GM19035 (cell line): ENCODE measurements around the gene GBA2.

Experiments used
- ATAC-seq: cut with Tn5 transposase; IDR thresholded peaks from one replicate; pipeline ENCODE4 v1.9.1; 2021; ENCODE audit not compliant: unreplicated experiment

GBA2 gene

DNA sequence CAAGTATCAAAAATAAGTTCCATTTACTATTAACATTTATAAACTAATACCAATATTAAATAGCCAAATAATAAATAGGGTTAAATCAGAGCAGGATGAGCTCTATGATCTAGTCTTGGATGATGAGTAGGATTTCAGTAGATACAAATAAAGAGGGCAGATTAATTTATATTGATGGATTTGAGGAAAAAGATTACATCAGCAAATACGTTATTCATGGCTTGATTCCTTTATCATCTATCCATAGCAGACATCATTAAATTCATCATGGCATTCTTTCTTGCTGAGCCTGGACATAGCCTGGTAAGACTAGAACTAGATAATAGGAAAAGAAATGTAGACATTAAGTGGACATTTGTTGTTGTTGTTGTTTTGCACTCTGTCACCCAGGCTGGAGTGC lies 18.4 kb upstream of the GBA2 start:
- ATAC-seq, result no peak

DNA sequence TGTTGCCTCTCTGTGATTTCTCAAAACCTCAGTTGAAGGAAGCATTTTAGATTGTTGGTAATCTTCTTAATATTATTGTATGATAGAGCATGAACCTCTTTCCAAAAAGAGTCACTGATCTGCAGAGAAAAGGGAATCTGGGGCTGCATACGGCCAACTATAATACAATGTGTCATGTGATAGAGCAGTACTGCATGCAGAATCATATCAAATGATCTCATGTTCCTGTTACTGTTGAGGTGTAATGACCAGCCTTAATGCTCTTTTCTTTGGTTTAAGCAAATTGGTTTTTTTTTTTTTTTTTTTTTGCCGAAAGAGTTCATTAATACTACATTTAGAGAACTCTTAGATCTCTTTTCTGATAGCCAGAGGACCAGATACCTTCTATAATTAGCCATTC lies 18.0 kb upstream of the GBA2 start:
- ATAC-seq, result no peak

GRCh38 chr9:35763803-35764202 lies 14.8 kb upstream of the GBA2 start:
- no peak for ATAC-seq

DNA sequence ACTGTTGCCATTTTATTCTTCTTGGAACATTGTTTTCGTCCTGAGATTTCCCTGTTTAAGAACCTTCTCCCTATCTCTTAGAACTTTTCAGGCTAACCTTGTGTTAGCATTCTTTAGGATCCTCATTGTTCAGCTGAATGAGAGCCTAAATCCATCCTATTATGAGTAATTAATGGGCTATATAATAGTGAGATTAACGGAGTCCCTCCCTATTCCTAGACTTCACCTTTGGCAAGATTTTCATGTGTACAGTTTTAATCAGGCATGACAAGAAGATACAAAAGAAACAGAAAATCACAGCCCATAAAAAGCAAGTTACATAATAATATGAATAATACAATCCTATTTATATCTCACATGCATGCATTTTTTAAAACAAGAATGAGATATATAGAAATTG lies 14.2 kb upstream of the GBA2 start:
- ATAC-seq, result no peak

DNA sequence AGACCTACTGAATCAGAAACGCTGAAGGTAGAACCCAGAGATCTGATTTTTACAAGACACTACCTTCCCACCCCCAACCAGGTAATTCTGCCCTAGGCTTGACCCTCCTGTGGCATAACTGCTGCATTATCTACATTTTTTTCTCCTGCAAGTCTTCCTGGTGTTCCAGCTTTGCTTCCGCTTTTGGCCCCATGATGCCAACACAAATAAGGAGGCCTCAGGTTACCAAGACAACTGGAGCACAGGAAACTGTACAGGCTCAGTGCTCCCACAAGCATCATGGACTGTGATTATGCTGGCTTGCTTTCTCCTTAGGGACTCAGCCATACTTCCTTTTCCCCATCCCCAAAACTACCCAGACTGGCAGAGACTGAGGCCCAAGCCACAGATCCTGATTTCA lies 11.6 kb upstream of the GBA2 start:
- no peak for ATAC-seq

GRCh38 chr9:35759795-35760194 lies 10.8 kb upstream of the GBA2 start:
- ATAC-seq, result no peak

DNA sequence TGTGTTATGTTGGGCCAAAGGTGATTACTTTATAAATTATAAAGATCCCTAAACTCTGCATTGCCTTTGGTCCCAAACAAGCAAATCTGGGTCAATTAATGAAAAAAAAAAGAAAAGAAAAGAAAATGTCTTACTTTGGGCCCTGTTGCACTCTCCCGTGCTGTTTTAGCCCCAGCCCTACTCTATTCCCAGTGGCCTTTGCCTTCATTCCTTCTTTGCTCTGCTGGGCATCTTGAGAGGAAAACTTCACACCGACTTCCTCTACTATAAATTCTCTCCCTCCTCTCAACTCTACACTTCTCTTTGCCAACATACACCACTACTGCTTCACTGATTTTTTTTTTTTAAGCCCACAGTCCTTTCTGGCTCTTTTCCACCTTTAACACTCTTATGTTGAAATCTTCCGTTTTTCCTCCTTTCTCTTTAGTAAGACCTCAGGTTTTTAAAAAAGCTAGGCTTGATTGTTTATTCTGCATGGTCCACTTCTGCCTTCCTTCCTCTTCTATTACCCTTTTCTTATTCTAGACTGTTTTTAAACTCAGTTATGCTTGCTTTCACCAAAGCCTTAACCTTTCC lies 9.5 kb upstream of the GBA2 start:
- ATAC-seq, result no peak

DNA sequence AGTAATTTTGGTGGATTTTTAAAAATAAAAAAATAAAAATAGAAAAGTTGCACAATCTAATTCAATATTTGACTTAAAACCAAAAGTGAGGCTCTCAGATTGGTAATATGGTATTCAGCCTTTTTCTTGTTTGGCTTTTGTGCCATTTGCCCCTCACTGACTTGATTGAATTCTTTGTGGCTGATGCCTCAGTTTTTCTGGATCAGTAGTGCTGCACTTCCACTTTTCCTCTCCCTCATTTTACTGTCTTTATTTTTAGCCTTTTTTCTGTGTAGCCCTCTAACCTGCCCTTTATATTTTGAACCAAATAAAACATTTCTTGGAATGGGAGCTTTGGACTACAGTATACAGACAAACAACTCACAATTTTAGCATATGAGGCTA lies 8.9 kb upstream of the GBA2 start:
- no peak for ATAC-seq

- ATAC-seq, result peak; percentile 42
Observed at GRCh38 chr9:35757226-35757891, 8.3 kb upstream of the GBA2 start.

DNA sequence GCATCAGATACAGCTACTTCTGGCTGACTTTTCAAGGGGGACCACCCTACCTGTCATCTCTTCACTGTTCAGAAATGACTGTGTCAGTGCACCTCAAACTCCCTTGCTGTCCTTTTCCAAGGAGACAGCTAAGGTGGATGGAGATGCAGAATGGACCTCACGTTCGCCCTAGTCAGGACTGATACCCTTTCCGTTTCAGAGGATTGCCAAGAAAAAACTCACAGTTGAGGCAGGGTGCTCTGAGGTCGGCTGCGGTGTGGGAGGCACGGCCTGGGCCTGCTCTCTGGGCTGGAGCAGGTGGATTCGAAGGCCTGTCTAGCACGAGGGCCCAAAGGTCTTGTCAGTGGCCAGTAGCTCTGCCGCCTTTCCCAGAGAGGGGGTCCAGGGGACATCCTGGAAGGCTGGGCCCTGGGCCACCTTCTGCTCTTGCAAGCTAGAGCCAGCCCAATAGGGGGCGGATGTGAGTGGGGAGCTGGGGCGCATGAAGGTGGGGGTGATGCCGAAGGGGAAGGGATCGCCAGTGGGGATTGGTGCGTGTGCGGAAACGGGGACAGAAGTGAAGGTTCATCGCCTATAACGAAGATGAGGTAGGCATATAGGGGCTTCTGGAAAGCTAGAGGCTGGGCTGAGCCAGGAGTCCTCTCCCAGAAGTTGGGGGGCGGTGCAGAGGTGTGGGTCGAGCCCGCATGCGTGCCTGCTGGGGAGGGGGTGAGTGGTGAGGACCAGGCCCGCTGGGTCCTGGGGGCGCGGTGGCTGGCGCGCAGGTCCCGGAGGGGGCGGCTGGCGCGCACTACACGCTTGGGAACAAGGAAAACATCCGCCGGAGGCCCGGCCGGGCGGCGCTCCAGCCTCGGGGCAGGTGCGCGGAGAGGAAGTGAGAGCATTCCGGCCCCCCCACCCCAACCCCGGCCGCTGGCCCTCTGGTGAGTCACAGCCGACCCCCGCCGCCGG lies 7.5 kb upstream of the GBA2 start:
- ATAC-seq, result peak; percentile 63

- ATAC-seq, result no peak
Observed at GRCh38 chr9:35755071-35755470, 6.0 kb upstream of the GBA2 start.

DNA sequence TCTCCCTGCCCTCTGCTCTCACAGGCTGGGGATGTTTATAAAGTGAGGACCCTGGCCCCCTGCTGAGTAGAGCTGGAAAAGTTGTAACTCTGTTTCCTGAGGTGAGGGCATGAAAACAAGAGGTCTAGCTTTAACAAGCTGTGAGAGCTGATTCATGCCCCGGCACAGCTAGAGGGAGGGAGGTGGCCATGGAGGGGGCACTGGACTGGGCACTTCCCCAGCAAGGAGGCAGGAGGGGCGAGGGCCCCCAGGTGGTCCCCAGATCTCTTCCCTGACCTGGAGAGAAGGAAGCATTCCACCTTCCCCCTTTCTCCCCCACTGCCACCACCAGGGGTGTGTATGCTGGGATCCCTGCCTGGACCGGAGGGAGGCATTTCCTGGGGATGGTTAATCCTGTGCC lies 5.2 kb upstream of the GBA2 start, which contains the start of gene MSMP:
Gene MSMP, minus strand, starts transcription at position 13 of the 400 bp plus-strand sequence. CDS start 147 bp downstream, outside the sequence.
- no peak for ATAC-seq

DNA sequence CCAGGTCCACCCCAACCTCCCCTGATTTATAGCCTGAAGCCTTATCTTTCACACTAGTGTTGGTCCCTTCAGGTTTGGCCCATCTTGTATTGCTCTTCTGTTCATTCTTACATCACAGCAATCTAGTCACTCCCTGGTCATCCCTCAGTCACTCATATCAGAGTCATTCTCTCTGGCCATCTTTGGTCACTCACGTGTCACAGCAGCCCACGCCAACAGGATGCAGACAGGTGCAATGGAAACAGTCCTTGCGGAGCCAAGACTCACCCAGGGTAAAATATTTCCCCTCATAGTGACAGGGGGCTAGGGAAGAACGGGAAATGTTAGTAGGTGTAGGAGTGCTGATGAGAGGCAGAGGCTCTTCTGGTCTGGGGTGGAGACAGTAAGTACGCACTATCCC lies 4.4 kb upstream of the GBA2 start:
- no peak for ATAC-seq

DNA sequence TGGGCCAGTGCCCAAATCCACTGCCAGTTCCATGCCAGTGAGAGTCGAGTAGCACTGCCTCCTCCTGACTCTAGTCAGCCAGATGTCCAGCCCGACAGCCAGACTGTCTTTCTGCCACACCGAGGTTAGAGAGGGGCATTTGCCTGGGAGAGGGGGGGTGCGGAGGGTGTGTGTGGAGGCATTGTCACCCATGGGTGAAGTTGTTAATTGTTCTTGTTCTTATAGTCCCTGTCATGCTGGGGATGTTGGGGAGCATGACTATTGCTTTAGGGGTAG lies 1.2 kb upstream of the GBA2 start:
- no peak for ATAC-seq

DNA sequence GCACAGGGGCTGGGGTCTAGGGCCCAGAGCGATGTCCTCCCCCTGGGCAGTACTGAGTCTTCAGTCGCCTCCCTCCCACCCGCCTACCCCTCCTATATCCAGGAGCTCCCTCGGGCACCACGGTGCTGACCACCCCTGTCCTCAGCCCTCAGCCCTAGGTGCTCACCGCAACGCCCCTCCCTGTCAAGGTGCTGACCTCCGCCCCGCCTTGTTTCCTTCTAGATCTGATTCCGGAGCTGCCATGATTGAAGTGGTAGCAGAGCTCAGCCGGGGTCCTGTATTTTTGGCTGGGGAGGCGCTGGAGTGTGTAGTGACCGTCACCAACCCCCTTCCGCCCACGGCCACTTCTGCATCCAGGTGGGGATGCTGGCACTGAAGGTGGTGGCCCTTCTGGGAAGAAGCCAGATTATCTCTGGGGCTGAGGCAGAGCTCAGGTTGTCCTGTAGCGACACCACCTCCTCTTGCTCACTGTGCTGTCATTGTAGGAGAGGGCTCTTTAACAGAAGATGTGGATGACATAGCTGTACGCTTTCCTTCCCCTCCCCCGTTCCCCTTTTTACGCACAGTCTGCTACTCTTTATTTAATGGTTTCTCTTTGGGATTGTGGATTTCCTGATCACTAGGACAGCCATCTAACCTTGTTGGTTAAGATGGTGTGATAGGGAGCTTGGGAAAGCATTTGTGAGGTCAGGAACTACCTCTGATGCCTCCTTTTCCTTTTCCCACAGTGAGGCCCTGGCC lies 657 bp upstream of the GBA2 start:
- peak; percentile 41 for ATAC-seq

DNA sequence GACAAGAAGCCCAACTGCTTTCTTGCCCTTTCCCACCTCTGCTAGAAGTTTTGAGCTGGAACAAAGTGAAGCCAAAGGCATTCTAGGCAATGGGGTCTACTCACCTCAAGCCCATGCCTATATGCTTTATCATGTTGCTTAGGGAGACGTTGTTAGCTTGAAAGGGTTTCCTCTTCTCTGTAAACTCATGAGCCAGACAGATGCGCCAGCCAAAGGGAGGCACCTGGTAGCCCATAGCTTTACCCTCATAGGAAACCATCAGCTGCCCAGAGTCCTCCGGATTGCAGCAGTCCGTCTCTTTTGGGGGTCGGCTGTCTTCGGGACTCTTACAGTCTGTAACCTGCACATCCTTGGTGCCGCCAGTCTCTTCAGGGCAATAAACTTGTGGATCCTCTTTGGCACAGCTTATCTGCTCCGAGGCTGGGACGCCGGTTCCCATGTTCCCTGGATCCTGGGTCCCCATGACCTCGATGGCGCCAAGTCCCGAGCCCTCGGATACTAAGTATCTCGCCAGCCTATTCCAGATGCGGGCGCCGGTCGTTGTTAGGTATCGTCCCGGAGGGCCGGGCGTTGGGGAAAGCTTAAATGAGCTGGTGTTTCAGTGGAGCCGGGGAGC lies 678 bp downstream of the GBA2 start:
- no peak for ATAC-seq

- no peak for ATAC-seq
Observed at GRCh38 chr9:35746583-35746982, 2.4 kb downstream of the GBA2 start.

GRCh38 chr9:35745569-35745968 lies 3.5 kb downstream of the GBA2 start:
- no peak for ATAC-seq

DNA sequence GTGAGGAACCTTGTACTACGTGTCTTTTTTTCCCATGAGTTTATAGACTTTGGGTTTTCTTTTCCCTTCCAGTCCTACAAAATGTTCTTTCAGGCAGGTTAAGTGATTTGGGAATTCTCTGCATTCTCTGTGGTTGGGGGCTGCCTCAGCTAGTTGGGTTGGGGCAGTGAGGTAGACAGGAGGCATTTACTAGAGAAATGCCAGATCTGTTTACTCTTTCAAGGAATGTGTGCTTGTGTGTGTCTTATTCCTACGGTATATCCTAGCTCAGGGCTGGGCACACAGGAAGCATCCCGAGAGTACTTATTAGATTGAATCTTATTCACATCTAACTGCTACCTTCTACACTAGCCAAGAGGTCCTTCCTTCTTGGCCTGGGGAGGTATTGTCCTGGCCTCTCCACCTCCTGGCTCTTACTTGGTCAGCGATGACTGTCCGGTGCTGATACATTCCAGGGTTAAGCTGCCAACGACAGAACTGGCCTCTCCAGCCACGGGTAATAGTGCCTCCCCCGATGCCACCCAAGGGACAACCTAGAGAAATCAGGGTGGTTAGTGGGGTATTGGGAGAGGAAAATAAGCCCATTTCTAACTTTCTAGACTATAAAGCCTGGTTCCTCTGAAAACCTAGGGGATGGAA lies 5.0 kb downstream of the GBA2 start:
- ATAC-seq, result no peak

DNA sequence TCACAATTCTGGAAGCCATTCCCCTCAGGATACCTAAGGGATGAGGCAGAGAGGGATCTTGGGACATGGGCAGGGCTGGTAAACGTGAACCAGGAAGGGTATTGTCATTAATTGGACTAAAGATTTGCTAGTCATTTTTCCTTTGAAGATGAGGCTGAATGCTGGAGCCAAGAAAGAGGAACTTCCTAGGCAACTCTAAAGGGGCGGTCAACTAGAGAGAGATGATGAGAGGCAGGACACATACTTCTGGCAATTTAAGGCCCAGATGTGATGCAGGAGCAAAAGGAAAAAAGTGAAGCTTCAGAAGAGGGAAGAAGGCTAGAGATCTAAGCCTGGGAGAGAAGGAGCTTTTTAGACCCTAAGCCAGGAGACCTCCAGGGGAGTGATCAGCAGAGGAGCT lies 5.6 kb downstream of the GBA2 start:
- no peak for ATAC-seq

- ATAC-seq, result no peak
Observed at GRCh38 chr9:35741740-35742139, 7.3 kb downstream of the GBA2 start.
